Measurements from ENCODE around the gene MAP7.

Gene MAP7

DNA sequence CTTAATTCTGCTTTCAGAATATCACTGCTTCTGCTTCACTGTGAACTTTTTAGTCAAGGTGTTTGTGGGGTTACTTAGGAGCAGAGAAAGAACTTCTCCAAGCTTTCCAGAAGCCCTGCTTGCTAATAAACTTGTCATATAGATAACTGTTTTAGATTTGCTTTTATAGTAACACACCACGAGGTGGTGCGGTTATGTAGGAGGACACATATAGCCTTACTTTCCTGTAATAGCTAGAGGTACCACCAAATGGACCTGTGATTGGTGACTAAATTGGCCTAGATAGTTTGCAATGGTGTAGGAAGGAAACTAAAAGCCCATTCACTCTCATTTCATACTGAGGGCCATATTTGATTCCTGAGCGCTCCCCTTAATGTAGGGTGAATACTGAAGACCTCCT lies 208.3 kb downstream of the MAP7 start:
- TF ChIP-seq POLR2A (IDR thresholded peaks at IDR 0.05; ENCODE audit: extremely low read depth, insufficient read length) = no peak
- TF ChIP-seq, protein P1, sequence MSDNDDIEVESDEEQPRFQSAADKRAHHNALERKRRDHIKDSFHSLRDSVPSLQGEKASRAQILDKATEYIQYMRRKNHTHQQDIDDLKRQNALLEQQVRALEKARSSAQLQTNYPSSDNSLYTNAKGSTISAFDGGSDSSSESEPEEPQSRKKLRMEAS (IDR thresholded peaks at IDR 0.05; ENCODE audit: low read depth, low read length) = no peak
- no peak for TF ChIP-seq CTCF (IDR thresholded peaks at IDR 0.05; ENCODE audit: low read depth, low read length)
- TF ChIP-seq MYC (IDR thresholded peaks at IDR 0.05; ENCODE audit: low read depth, low read length) = no peak

DNA sequence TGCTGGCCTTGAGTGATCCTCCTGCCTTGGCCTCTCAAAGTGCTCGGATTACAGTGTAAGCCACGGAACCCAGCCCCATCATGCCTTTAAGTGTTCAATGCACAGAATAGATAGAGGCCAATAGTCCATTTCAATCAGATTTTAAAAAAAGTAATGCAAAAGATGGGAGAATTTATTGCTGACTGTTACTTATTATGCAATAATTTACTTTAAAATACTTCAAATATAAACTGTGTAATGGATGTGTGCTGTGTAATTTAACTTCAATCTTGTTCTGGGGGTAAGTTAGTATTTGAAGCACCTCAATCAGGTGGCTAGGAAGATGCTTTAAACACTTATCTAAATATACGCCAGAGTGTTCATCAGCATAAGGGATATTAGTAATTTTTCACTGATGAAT lies 208.9 kb downstream of the MAP7 start:
- H3K4me3 ChIP-seq (ENCODE audit: low read depth, low read length) = no peak overlapping the region
- TF ChIP-seq, protein P1 (IDR thresholded peaks at IDR 0.05; ENCODE audit: low read depth, low read length) = no peak
- no peak for TF ChIP-seq POLR2A (IDR thresholded peaks at IDR 0.05; ENCODE audit: extremely low read depth, insufficient read length)
- DNase-seq (ENCODE audit: low read depth) = no peak

More for the DNA sequence above, 208.3 kb downstream of the MAP7 start:
- H3K4me3 ChIP-seq (ENCODE audit: low read depth, low read length) = no peak overlapping the region
- DNase-seq (ENCODE audit: low read depth) = no peak

DNA sequence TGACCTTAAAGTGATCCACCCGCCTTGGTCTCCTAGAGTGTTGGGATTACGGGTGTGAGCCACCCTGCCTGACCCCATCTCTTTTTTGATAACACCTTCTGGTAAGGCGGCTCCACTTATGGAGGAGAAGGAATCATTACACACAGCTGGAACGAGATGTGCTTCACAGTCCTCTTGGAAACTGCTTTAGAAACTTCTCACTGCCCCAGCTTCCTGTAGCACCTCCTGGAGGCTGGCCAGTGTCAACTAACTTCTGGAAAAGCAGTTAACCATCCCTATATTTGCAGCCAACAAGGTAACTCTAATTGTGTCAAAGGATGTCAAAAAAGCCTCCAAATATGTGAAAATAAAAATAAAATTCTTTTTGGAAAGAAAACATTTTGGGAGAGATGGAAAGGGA lies 211.7 kb downstream of the MAP7 start:
- DNase-seq (ENCODE audit: low read depth) = no peak
- no peak for TF ChIP-seq POLR2A (IDR thresholded peaks at IDR 0.05; ENCODE audit: extremely low read depth, insufficient read length)
- no peak for TF ChIP-seq CTCF (IDR thresholded peaks at IDR 0.05; ENCODE audit: low read depth, low read length)
- TF ChIP-seq MYC (IDR thresholded peaks at IDR 0.05; ENCODE audit: low read depth, low read length) = no peak
- TF ChIP-seq, protein P1 (IDR thresholded peaks at IDR 0.05; ENCODE audit: low read depth, low read length) = no peak

DNA sequence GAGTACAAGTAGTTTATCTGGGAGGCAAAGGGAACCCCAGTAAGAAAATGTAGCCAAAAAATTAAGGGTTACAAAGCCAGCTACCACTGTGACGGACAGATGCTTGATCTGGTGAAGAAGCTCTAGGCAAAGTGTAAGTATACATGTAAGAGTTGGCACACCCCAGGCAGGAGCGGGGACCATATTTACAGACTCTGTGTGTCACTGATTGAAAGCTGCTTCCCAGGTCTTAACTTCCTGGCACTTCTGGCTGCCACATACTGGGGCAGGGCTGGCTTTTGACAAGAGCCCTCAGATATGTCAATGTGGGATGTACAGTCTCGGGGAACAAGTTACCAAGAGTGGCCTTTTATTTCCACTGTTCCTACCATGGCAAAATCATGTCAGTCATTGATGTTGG lies 212.6 kb downstream of the MAP7 start:
- no peak for DNase-seq (ENCODE audit: low read depth)
- TF ChIP-seq MYC (IDR thresholded peaks at IDR 0.05; ENCODE audit: low read depth, low read length) = no peak
- no peak for TF ChIP-seq CTCF (IDR thresholded peaks at IDR 0.05; ENCODE audit: low read depth, low read length)
- TF ChIP-seq POLR2A (IDR thresholded peaks at IDR 0.05; ENCODE audit: extremely low read depth, insufficient read length) = no peak
- TF ChIP-seq, protein P1 (IDR thresholded peaks at IDR 0.05; ENCODE audit: low read depth, low read length) = no peak
- no peak overlapping the region for H3K4me3 ChIP-seq (ENCODE audit: low read depth, low read length)

More for the DNA sequence above, 211.7 kb downstream of the MAP7 start:
- no peak overlapping the region for H3K4me3 ChIP-seq (ENCODE audit: low read depth, low read length)

DNA sequence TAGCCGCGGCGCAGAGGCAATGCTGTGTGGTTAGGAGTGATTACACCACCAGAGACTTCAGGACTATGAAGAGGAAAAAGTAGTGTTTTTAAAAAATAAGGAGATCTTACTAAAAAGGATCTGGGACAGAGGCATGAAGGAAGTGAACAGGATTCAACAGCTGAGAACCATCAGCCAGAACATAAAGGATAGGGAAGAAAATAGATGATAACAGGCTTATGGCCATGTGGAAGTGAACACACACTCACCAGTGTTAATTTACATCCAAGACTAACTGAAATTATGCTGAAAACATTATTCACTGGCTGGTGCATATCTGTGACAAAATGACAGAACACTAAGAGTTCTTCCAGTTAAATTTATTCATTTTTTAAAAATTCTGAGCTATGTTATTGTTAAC lies 213.1 kb downstream of the MAP7 start:
- TF ChIP-seq, protein P1 (IDR thresholded peaks at IDR 0.05; ENCODE audit: low read depth, low read length) = no peak
- TF ChIP-seq MYC (IDR thresholded peaks at IDR 0.05; ENCODE audit: low read depth, low read length) = no peak
- TF ChIP-seq CTCF (IDR thresholded peaks at IDR 0.05; ENCODE audit: low read depth, low read length) = no peak
- TF ChIP-seq POLR2A (IDR thresholded peaks at IDR 0.05; ENCODE audit: extremely low read depth, insufficient read length) = no peak

GRCh38 chr6:136335736-136336363 lies 214.4 kb downstream of the MAP7 start:
- DNase-seq (ENCODE audit: low read depth) = no peak
- no peak overlapping the region for H3K4me3 ChIP-seq (ENCODE audit: low read depth, low read length)
- TF ChIP-seq CTCF (IDR thresholded peaks at IDR 0.05; ENCODE audit: low read depth, low read length) (no peak), MYC (IDR thresholded peaks at IDR 0.05; ENCODE audit: low read depth, low read length) (no peak), POLR2A (IDR thresholded peaks at IDR 0.05; ENCODE audit: extremely low read depth, insufficient read length) (no peak)
- TF ChIP-seq, protein P1 (IDR thresholded peaks at IDR 0.05; ENCODE audit: low read depth, low read length) = no peak

More for the DNA sequence above, 213.1 kb downstream of the MAP7 start:
- no peak overlapping the region for H3K4me3 ChIP-seq (ENCODE audit: low read depth, low read length)
- DNase-seq (ENCODE audit: low read depth) = no peak

All from NB4 (cell line).